ENCODE data around the gene MTUS2. TPM values are rescaled to one million over a fixed set of nuclear protein-coding genes. Genes with fewer than 3 reads are reported as not detected.
A peak's percentile ranks its signal among the peaks of the same experiment; 100 is the strongest.
"Not testable (repeated sequence)": the region's sequence is repeated elsewhere in the genome, so short reads cannot be mapped to it uniquely, and the experiment has no call there.

Gene MTUS2
- total RNA-seq, 1 donor from 2014 or later, result 7.5 TPM

- no peak for DNase-seq (ENCODE audit: low spot score)
Measured at GRCh38 chr13:28958018-28958417, 137.9 kb downstream of the MTUS2 start.

DNA sequence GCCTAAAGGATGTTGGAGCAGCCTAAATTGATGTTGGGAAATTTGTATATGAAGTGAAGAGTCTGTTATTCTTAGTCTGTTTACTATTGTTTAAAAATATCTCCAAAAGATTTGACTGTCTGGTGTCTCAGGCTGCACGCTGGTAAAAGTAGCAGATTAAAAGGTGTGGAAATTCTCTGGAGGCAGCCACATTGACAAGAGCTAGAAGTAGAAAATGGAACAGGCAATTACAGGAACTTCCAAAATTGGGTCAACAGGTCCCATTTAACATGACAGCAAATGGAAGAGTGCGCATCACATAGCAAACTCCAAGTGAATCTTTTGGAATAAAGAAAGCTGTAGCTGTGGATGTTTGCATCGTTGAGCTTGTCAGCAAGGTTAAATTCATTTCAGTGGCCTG lies 138.3 kb downstream of the MTUS2 start:
- DNase-seq (ENCODE audit: low spot score), result no peak

DNA sequence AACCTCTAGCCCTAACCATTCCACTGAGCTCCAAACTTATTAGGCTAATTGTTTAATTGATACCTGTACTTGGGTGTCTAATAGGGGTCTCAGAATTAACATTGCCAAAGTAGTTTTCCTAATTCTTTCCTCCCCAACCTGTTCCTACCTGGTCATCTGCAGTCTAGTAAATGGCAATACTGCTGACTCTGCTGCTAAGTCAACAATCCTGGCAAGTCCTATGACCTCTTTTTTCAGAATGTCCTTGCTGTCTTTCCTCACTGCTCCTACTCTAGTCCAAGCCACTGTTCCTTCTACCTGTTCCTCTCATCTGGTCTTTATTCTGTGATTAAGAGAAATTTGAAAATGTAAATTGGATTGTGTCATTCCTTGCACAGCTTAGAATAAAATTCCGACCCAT lies 143.9 kb downstream of the MTUS2 start:
- DNase-seq (ENCODE audit: low spot score), result no peak

DNA sequence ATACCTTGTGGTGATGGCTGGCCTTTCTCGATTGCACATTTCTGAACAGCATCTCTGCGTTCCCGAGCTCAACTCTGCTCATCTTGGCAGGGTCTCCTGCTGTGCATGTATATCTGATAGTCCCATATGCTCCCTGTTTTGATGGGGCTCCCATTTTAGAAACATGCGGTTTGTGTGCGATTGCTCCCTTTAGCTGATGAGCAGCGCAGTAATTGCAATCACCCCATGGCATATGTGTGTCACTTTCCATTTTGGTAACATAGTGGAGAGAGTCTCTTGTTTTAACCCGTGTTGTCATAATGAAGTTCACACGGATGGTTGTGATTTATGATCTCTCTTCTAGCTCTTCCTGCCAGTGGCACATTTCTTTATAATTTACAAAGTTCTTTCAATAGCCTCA lies 144.7 kb downstream of the MTUS2 start:
- DNase-seq (ENCODE audit: low spot score), result no peak

GRCh38 chr13:28967029-28967915 lies 147.1 kb downstream of the MTUS2 start:
- no peak for DNase-seq (ENCODE audit: low spot score)

DNA sequence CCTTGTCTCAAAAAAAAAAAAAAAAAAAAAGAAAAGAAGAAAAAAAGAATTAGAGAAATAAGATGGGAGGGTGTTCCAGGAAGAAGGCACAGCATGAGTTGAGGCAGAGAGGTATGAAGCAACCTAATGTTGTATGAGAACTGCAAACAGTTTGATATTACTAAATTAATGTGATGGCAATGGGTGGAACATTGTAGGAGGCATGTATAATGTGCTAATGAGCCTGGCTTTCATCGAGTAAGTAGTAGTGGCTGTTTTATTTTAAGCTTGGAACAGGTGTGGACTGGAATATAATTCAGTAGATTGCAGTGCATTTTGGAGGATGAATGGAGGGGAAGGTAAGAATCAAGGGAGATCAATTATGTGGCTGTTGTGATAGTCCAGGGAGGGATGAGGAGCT lies 156.1 kb downstream of the MTUS2 start:
- DNase-seq (ENCODE audit: low spot score), result no peak

DNA sequence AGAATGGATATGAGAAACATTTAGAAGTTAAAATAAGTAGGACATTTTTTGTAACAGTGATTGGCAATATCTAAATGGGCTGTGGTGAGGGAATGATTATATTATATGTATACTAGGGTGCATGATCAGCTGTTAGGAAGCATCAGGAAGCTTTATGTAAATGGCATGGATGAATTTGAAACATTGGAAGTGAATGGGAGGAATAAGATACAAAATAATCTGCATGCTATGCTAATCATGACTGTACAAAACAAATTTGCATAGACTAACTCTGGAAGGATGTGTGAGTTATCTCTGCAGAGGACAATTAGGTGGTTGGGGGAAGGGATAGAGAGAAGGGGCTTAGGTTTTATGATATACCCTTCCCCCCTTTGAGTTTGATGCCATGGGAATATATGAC lies 156.5 kb downstream of the MTUS2 start:
- no peak for DNase-seq (ENCODE audit: low spot score)

- DNase-seq (ENCODE audit: low spot score), result no peak
Measured at GRCh38 chr13:28978574-28978973, 158.4 kb downstream of the MTUS2 start.

- DNase-seq (ENCODE audit: low spot score), result no peak
Measured at GRCh38 chr13:28981530-28981929, 161.4 kb downstream of the MTUS2 start.

- DNase-seq (ENCODE audit: low spot score), result no peak
Measured at GRCh38 chr13:28983641-28984040, 163.5 kb downstream of the MTUS2 start.

DNA sequence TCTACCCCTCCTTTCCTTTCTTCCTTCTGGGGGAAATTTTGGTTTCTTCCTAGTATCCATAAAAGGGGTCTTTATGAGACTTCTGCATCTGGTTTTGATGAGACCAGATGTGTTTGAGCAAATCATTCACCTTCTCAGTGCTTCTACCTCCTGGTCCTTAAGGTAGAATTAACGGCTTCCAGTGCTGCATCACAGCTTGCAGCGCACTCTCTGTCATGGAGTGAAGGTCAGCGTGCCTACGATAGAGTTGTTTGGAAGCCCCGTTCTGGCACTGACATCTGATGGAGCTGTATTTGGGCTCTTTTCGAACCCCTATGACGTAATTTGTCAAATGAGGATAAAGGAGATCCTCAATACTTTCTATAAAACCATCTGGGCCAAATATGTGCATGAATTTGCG lies 164.2 kb downstream of the MTUS2 start:
- peak; percentile 18 for DNase-seq (ENCODE audit: low spot score)

- peak; percentile 52 for DNase-seq (ENCODE audit: low spot score)
Measured at GRCh38 chr13:28984825-28985224, 164.7 kb downstream of the MTUS2 start.

GRCh38 chr13:28990378-28990777 lies 170.2 kb downstream of the MTUS2 start:
- DNase-seq (ENCODE audit: low spot score), result not testable (repeated sequence)

GRCh38 chr13:28991764-28992163 lies 171.6 kb downstream of the MTUS2 start:
- DNase-seq (ENCODE audit: low spot score), result no peak

DNA sequence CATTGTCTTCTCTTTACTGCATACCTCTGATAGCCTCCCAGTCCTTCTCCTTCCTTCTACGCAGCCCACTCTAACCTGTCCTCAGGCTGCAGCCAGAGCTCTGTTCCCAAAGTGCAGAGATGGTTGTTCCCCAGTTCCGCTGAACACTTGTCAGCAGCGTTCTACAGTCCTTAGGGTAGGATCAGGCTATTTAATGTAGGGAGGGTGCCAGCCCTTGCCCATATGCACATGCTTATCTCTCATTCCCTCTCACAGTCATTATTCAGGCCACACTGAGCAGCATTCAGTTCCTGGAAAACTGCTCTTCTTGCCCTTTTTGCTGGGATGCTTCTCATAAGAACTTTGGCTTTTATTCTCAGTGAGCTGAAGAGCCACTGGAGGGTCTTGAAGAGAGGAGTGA lies 180.7 kb downstream of the MTUS2 start:
- no peak for DNase-seq (ENCODE audit: low spot score)

- peak; percentile 58 for DNase-seq (ENCODE audit: low spot score)
Measured at GRCh38 chr13:29005035-29005762, 185.1 kb downstream of the MTUS2 start.

DNA sequence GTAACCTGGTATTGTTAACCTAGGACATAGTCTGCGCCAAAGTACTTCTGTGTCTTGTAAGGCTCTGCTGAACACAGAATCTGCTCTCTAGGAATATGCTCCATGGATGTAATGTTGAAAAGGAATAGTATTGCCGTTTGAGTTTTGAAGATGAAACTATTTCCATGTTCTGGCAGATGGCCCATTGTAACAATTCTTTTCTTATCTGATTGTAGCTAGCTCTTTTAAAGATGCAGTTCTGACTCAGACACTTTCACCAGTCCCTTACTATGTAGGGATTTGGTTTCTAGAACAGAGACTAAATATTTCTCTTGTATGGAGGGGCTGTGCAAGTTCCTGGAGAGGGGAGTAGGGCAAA lies 185.6 kb downstream of the MTUS2 start:
- DNase-seq (ENCODE audit: low spot score), result peak; percentile 57

- DNase-seq (ENCODE audit: low spot score), result no peak
Measured at GRCh38 chr13:29006359-29006850, 186.3 kb downstream of the MTUS2 start.

- no peak for DNase-seq (ENCODE audit: low spot score)
Measured at GRCh38 chr13:29008296-29008695, 188.2 kb downstream of the MTUS2 start.

- DNase-seq (ENCODE audit: low spot score), result no peak
Measured at GRCh38 chr13:29020314-29020713, 200.2 kb downstream of the MTUS2 start.

- DNase-seq (ENCODE audit: low spot score), result no peak
Measured at GRCh38 chr13:29021311-29021710, 201.2 kb downstream of the MTUS2 start.

GRCh38 chr13:29021717-29022116 lies 201.6 kb downstream of the MTUS2 start:
- DNase-seq (ENCODE audit: low spot score), result no peak

DNA sequence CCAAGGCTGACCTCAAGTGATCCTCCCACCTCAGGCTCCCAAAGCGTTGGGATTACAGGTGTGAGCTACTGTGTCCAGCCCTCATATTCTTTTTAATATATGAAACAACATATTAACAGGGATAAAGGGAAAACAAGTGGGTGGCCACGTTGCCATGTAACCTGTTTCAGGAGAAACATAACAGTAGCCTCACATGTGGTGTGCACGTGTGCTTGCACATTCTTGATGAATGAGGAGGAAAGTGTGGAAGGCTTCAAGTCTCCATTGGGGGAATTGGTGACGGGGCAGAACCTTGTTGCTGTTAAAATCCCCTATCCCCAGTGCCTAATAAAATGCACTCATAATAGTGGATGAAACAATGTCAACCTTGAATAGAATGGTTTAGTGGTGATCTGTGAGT lies 202.3 kb downstream of the MTUS2 start:
- DNase-seq (ENCODE audit: low spot score), result no peak

Measured in umbilical cord (tissue), 2 donors.